HG03108 (cell line): ENCODE results near the gene MIGA2.

Experiments
- ATAC-seq: cut with Tn5 transposase; IDR thresholded peaks from one replicate; pipeline ENCODE4 v1.9.1; 2021; ENCODE audit warnings: moderate library complexity; ENCODE audit not compliant: unreplicated experiment

Gene MIGA2

DNA sequence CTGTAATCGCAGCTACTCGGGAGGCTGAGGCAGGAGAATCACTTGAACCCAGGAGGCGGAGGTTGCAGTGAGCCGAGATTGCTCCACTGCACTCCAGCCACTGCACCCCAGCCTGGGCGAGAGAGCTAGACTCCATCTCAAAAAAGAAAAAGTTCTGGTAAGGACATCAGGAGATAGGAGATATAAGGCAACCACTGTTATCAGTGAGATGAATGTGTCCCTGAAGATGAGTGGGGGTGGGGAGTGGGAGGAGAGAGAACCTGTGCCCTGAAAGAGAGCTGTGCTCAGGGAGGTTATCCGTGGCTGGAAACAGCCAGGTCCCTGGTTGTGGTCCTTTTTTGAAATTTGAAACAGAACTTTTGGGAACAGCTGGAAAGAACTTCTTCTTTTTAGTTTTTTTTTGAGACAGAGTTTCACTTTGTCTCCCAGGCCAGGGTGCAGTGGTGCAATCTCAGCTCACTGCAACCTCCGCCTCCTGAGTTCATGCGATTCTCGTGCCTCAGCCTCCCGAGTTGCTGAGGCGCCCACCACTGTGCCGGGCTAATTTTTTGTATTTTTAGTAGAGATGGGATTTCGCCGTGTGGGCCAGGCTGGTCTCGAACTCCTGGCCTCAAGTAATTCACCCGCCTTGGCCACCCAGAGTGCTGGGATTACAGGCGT lies 77.3 kb downstream of the MIGA2 start:
- no peak for ATAC-seq

DNA sequence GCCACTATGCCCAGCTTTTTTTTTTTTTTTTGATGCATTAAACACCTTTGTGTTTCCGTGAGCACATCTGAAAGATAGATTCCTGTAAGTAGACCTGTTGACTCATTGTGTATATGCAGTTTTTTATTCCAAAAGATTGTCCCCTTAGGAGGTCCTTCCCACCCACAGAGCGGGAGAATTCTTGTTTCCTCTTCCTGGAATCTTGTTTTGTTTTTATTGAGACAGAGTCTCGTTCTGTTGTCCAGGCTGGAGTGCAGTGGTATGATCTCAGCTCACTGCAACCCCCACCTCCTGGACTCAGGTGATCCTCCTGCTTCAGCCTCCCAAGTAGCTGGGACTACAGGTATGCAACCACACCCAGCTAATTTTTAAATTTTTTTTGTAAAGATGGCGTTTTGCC lies 82.4 kb downstream of the MIGA2 start:
- ATAC-seq: no peak

DNA sequence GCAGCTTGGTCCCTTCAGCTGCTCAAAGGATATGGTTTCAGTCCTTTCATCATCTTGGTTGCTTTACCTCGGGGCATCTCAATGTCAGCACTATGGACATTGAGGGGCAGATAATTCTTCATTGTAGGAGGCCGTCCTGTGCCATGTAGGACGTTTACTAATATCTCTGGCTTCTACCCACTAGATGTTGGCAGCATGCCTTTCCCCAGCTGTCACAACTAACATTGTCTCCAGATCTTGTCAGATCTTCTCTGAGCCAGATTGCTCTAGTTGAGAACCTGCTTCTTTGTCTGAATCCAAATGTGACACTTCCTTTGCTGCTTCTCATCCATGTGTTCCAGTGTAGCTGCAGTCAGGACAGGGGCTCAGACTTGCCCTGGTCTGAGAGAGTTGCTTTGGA lies 85.1 kb downstream of the MIGA2 start:
- no peak for ATAC-seq
